HUES6 (cell line): ENCODE measurements around the gene GAREM1.

Experiments used
- H3K27ac ChIP-seq: 2 replicates; pipeline ENCODE4 v1.7.0; 2013; ENCODE audit warnings: low read depth, mild to moderate bottlenecking, low read length, inconsistent platforms
- H3K27me3 ChIP-seq: 2 replicates; pipeline ENCODE4 v1.6.1; 2013; ENCODE audit warnings: low read length; ENCODE audit not compliant: control insufficient read depth, insufficient read depth
- H3K36me3 ChIP-seq: 2 replicates; pipeline ENCODE4 v1.6.1; 2013; ENCODE audit warnings: low read length; ENCODE audit not compliant: control insufficient read depth, insufficient read depth
- H3K4me1 ChIP-seq: 2 replicates; pipeline ENCODE4 v1.6.1; 2013; ENCODE audit warnings: low read length; ENCODE audit not compliant: control insufficient read depth, insufficient read depth
- H3K4me3 ChIP-seq: 2 replicates; pipeline ENCODE4 v1.5.1; 2013; ENCODE audit warnings: low read depth, low read length
- H3K9ac ChIP-seq: one replicate; pipeline ENCODE4 v1.6.1; 2013; ENCODE audit warnings: mild to moderate bottlenecking, low read length
- H3K9me3 ChIP-seq: 2 replicates; pipeline ENCODE4 v1.6.1; 2013; ENCODE audit warnings: low read depth, low read length; ENCODE audit not compliant: control insufficient read depth, insufficient read depth

Gene GAREM1

DNA sequence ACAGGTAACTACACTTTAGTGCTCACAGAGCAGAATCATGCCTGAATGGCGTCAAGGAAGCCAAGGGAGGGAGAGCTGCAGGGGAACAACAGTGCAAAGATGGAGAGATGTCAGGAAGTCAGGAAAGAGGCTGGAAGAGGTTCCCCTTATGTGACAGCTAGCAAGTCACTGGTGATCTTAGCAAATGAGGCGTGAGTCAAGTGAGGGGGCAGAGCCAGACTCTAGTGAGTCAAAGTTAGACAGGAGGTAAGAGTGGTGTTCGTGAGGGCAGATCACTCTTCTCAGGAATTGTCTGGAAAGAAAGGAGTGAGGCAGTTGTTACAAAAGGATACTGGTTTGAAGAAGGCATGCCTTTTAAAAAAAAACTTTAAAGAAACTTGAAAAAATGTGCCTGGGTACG, 193.8 kb downstream of the GAREM1 start:
- no peak overlapping the region for H3K27ac ChIP-seq
- no peaks in the 10 kb centered on the region for H3K27me3 ChIP-seq
- H3K36me3 ChIP-seq = no peaks in the 10 kb centered on the region
- H3K4me3 ChIP-seq = no peak overlapping the region
- no peak overlapping the region for H3K9ac ChIP-seq
- peaks cover 5% of the 10 kb centered on the region for H3K9me3 ChIP-seq
- peaks cover 3% of the 10 kb centered on the region for H3K4me1 ChIP-seq

GRCh38 chr18:32276256-32276655, 194.4 kb downstream of the GAREM1 start:
- Histone ChIP-seq H3K36me3 (no peaks in the 10 kb centered on the region), H3K9me3 (peaks cover 5% of the 10 kb centered on the region), H3K27ac (no peak overlapping the region), H3K27me3 (no peaks in the 10 kb centered on the region), H3K9ac (no peak overlapping the region), H3K4me1 (peaks cover 4% of the 10 kb centered on the region), H3K4me3 (no peak overlapping the region)

- no peaks in the 10 kb centered on the region for H3K36me3 ChIP-seq
Measured at GRCh38 chr18:32275221-32275620, 195.5 kb downstream of the GAREM1 start.

GRCh38 chr18:32274307-32274706, 196.4 kb downstream of the GAREM1 start:
- H3K4me3 ChIP-seq = no peak overlapping the region
- H3K36me3 ChIP-seq = no peaks in the 10 kb centered on the region
- peaks cover 4% of the 10 kb centered on the region for H3K4me1 ChIP-seq
- H3K27me3 ChIP-seq = no peaks in the 10 kb centered on the region
- no peak overlapping the region for H3K9ac ChIP-seq
- peaks cover 5% of the 10 kb centered on the region for H3K9me3 ChIP-seq
- no peak overlapping the region for H3K27ac ChIP-seq

More at GRCh38 chr18:32275221-32275620, 195.5 kb downstream of the GAREM1 start:
- no peak overlapping the region for H3K27ac ChIP-seq
- H3K9ac ChIP-seq = no peak overlapping the region
- peaks cover 4% of the 10 kb centered on the region for H3K4me1 ChIP-seq
- no peaks in the 10 kb centered on the region for H3K27me3 ChIP-seq
- no peak overlapping the region for H3K4me3 ChIP-seq
- peaks cover 5% of the 10 kb centered on the region for H3K9me3 ChIP-seq

DNA sequence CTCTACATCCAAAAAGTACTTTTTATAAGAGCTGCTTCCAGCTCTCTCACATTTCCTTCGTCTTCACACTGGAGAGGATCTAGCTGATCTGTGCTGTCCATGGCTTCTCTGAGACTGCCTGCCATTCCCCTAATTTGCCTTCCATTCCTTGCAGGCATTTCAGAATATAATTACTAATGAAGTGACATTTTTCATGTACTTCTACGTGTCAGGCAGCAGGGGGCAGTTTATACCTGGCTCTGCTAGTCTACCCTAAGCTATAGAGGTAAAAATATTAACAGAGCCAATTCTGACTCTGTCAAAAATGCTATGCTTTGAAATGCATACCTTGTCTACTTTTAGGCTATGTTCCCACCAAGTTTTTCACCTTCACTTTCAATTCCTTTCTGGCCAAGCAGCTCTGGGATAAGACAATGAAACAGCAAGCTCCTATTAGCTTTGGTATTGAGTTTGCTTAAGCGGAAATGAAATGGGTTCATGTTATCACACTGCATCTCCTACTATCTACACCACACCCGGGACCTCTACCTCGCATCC, 198.9 kb downstream of the GAREM1 start:
- Histone ChIP-seq H3K9me3 (no peaks in the 10 kb centered on the region), H3K9ac (no peak overlapping the region), H3K27me3 (no peaks in the 10 kb centered on the region), H3K4me3 (no peak overlapping the region), H3K27ac (no peak overlapping the region), H3K4me1 (peaks cover 4% of the 10 kb centered on the region), H3K36me3 (0 out of 2 replicates have a peak, but pooled peaks cover 5% of the 10 kb centered on the region)

- Histone ChIP-seq H3K4me1 (peaks cover 4% of the 10 kb centered on the region), H3K9me3 (no peaks in the 10 kb centered on the region), H3K4me3 (no peak overlapping the region), H3K27ac (no peak overlapping the region), H3K9ac (no peak overlapping the region), H3K36me3 (0 out of 2 replicates have a peak, but pooled peaks cover 5% of the 10 kb centered on the region), H3K27me3 (no peaks in the 10 kb centered on the region)
Measured at GRCh38 chr18:32270341-32270740, 200.3 kb downstream of the GAREM1 start.

GRCh38 chr18:32267463-32267862, 203.2 kb downstream of the GAREM1 start:
- H3K4me1 ChIP-seq = peaks cover 4% of the 10 kb centered on the region
- H3K27ac ChIP-seq = no peak overlapping the region
- H3K9me3 ChIP-seq = no peaks in the 10 kb centered on the region
- H3K9ac ChIP-seq = no peak overlapping the region
- no peak overlapping the region for H3K4me3 ChIP-seq
- H3K36me3 ChIP-seq = 0 out of 2 replicates have a peak, but pooled peaks cover 5% of the 10 kb centered on the region
- no peaks in the 10 kb centered on the region for H3K27me3 ChIP-seq

DNA sequence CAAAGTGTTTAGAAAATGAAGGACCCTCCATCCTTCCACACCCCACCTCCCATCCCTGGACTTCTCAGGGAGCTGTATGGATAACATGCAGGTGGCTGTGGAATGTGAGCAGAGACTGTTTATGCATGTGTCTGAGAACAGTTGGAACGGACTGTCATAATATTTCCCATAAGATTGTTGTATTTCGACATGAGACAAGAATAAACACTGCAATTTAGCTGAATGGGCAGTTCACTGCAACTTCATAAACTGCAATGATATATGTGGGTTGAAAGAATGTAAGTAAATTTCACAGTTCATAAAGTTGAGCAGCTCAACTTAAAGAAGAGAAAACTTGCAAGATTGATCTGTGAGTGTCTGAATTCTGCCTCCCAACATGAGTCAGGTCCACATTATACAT, 206.3 kb downstream of the GAREM1 start:
- Histone ChIP-seq H3K27me3 (no peaks in the 10 kb centered on the region), H3K4me1 (no peaks in the 10 kb centered on the region)

DNA sequence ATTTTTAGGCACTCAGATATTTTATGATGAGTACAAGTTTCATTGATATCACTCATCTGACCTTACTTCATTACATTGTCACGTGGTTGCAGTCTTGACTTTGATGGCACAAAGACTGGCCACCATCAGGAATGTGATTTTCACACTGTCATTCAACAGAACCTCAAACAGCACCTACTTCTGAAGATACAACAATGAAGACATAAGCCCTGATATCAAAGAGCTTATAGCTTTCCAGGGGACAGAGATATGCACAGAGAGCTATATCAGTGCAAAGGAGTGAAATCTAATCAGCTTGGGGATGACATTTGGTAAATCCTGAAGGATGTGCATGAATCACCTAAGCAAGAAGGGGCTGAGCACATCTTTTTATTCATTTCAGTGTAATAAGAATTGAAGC, 208.6 kb downstream of the GAREM1 start:
- Histone ChIP-seq H3K9me3 (no peaks in the 10 kb centered on the region), H3K27ac (no peak overlapping the region), H3K36me3 (no peaks in the 10 kb centered on the region), H3K9ac (no peak overlapping the region), H3K4me1 (no peaks in the 10 kb centered on the region), H3K27me3 (no peaks in the 10 kb centered on the region), H3K4me3 (no peak overlapping the region)

More for the DNA sequence above, 206.3 kb downstream of the GAREM1 start:
- H3K9ac ChIP-seq = no peak overlapping the region
- no peak overlapping the region for H3K27ac ChIP-seq
- H3K4me3 ChIP-seq = no peak overlapping the region
- no peaks in the 10 kb centered on the region for H3K9me3 ChIP-seq
- H3K36me3 ChIP-seq = 0 out of 2 replicates have a peak, but pooled peaks cover 5% of the 10 kb centered on the region

- H3K4me1 ChIP-seq = no peaks in the 10 kb centered on the region
- no peaks in the 10 kb centered on the region for H3K9me3 ChIP-seq
- no peak overlapping the region for H3K4me3 ChIP-seq
- no peak overlapping the region for H3K27ac ChIP-seq
- no peaks in the 10 kb centered on the region for H3K36me3 ChIP-seq
- H3K27me3 ChIP-seq = no peaks in the 10 kb centered on the region
- no peak overlapping the region for H3K9ac ChIP-seq
Measured at GRCh38 chr18:32261003-32261402, 209.7 kb downstream of the GAREM1 start.

DNA sequence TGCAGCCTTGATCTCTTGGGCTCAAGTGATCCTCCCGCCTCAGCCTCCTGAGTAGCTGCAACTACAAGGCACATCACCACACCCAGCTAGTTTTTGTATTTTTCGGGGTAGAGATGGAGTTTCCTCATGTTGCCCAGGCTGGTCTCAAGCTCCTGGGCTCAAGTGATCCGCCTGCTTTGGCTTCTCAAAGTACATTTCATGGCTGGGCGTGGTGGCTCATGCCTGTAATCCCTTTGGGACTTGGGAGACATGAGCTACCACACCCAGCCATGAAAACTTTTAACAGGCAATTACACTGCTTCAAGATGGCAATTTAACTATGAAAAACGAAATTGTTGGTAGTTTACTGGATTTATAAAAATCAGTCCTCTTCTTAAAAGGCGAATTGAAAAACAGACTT, 211.1 kb downstream of the GAREM1 start:
- H3K9me3 ChIP-seq = no peaks in the 10 kb centered on the region
- no peaks in the 10 kb centered on the region for H3K36me3 ChIP-seq
- no peak overlapping the region for H3K27ac ChIP-seq
- no peak overlapping the region for H3K4me3 ChIP-seq
- no peak overlapping the region for H3K9ac ChIP-seq
- H3K27me3 ChIP-seq = no peaks in the 10 kb centered on the region
- no peaks in the 10 kb centered on the region for H3K4me1 ChIP-seq
